GF-D8 (cell line): ENCODE data around the gene TJP1.
"Not testable (repeated sequence)": the region's sequence is repeated elsewhere in the genome, so short reads cannot be mapped to it uniquely, and the experiment has no call there.

Source experiments
- DNase-seq: peaks from one replicate; lab custom pipeline; 2025; lab: John Stamatoyannopoulos, UW

Gene TJP1

GRCh38 chr15:29699791-29700190 is 122.5 kb downstream of the TJP1 start:
- DNase-seq = no peak

DNA sequence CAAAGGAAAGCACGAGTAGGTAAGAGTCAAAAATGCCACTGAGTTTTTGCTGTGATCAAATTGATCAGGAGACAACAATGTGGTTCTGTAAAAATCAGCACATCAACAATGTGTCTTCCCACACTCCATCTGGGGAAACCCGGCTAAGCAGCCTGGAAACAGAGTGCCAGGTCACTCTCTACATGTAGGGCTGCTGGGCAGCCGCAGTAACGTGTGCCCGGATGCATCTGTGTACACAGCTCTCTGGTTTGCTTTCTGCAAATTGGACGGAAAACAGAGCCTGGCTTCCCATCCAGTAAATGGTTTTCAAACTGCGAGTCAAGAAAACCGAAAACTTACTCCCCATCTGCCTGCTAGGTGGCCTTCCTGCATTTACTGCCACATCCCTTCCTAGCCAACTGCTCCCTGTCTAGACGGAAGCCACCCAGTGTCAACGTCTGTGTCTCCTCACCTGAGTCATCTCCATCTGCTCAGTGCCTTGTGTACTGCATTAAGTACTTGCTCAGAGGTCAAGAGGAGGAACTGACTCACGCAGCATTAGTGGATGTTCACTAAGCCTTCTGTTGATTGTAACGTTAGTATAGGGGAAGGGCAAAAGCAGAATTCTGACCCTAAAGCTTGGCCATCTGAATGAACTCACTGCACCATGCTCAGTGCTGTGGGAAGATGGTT is 124.1 kb downstream of the TJP1 start:
- DNase-seq = no peak

DNA sequence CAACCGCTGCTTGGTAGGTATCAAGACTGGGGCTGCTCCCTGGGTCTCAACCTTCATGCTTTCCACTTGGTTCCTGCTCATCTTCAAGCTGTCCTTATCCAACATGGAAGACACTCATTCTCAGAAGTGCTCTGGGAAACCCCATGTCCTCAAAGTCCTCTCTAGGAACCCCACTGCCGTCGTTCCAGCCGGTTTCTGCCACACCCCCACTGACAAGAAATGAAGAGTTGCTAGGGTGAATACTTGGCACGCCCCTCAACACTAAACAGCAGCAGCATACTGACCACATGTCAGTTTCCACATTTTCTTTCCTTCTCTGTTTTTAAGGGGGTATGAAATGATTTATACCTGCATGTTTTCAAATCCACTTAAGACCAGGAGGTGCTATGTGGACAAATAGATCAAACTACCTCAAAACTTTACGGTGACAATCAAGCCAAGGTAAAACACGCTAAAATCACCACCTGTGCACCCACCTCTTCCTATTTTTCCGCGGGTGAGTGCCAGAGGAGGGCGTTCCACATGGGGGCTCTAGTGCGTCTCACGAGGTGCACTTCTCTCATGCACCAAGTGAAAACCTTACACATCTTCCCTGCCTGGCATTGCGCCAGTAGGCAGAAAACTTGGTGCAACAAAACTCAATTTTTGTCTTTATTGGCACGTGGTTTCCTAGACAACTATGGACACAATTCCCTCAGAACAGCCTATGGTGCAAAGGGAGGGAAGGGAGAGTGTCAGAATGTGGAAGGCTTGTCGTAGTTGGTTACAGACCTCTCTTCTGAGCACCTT is 125.1 kb downstream of the TJP1 start:
- DNase-seq = no peak

DNA sequence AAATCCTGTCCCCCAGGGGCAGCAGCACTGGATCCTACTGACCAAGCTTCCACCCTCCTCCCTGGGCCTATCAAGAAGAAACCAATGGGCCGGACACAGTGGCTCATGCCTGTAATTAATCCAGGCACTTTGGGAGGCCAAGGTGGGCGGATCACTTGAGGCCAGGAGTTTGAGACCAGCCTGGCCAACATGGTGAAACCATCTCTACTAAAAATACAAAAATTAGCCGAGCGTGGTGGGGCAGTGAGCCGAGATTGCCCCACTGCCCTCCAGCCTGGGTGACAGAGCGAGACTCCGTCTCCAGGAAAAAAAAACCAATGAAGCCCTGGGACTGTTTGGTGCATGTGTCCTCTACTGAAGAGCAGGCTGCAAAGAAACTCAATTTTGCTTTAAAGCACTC is 125.8 kb downstream of the TJP1 start:
- not testable (repeated sequence) for DNase-seq

DNA sequence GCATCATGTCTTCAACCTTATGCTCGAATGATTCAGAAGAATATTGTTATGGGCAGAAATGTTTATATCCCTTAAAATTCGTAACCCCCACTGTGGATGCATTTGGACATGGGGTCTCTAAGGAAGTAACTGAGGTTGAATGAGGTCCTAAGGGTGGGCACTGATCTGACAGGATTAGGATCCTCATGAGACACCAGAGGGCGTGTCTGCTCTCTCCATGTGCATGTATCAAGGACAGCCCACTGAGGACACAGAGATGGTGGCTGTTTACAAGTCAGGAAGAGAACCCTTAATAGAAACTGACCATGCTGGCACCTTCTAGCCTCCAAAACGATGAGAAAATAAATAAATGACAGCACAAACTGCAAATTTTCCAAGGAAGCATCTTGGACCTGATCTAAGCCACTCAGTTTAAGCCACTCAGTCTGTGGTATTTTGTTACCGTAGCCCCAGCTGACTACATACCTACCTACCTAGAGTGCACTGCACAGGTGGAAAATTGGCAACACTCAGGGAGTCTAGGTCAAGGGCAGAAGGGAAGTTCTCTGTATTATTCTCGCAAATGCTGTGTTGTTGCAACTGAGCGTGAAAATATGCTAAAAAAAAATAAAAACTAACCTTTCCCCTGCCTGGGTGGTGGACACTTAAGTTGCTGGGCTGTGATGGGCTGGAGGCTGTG is 126.6 kb downstream of the TJP1 start:
- no peak for DNase-seq

DNA sequence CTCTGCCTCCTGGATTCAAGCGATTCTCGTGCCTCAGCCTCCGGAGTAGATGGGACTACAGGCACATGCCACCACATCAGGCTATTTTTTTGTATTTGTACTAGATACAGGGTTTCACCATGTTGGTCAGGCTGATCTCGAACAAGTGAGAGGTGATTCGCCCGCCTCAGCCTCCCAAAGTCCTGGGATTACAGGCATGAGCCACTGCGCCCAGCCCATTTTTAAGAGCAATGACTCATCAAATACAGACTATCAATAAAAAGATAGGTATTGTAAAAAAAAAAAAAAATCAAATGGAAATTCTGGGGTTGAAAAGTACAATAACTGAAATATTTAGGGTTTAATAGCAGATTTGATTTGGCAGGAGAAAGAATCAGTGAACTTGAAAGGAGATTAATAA is 129.0 kb downstream of the TJP1 start:
- no peak for DNase-seq

- DNase-seq = no peak
These were observed 129.7 kb downstream of the TJP1 start for GRCh38 chr15:29692527-29692926.

DNA sequence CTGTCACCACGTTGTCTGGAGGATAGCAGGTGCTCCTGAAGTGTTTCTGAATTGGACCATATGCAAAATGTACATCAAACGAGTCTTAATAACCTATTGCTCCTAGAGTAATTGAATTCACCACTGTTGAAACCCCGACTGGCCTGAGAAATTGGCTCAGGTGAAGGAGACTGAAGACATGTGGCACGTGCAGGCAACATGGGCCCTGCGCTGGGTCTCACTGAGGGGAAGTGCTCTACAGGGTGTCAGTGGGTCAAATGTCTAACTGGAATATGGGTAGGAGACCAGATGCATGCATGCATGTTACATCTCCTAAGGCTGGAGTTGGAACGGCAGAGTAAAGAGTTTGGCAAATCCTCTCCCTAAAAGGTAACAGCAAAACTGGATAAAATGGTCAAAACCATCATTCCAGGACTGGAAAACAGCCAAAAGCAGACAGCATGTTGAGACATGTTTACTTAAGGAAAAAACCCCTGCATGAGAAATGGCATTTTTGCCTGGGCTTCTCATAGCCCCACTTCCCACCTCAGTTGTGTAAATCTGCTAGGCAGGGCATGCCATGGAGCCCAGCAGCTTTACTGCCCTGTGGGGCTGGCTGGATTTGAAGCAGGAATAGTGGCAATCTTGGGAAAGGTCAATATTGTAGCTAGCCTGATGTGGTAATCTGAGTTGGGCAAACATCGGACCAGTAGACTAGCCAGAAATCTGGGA is 131.3 kb downstream of the TJP1 start:
- no peak for DNase-seq

DNA sequence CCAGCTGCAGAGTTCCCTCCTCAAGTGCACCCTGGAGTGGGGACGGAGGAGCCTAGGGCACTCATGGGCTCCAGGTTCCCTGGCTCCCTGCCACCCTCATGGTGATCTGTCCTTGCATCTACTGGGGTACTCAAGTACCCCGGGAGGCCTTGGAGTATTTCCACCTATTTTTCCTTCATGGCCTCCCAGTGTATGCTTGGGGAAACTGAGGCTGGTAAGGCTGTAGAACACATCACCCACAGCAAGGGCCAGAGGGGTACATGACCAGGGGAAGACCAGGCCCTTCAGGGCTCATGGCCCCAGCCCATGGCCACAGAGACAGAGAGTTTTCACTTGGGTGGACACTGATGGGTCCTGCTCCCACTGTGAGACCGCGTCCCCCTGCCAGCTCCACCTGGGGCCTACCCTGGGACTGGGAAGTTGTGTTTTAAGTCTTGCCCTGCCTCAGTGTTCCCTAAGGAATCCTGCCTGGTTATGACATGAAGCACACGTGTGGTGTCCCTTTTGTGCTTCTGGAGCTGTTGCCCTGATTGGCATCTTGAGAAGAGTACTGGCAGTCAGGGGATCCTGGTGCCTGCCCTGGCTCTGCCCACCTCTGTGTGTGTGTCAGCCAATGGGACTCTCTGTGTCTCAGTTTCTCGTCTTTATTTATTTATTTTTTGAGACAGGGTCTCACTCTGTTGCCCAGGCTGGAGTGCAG is 132.8 kb downstream of the TJP1 start:
- DNase-seq = no peak

- DNase-seq = no peak
These were observed 133.6 kb downstream of the TJP1 start for GRCh38 chr15:29688506-29689286.

GRCh38 chr15:29687939-29688505 is 134.2 kb downstream of the TJP1 start:
- no peak for DNase-seq

DNA sequence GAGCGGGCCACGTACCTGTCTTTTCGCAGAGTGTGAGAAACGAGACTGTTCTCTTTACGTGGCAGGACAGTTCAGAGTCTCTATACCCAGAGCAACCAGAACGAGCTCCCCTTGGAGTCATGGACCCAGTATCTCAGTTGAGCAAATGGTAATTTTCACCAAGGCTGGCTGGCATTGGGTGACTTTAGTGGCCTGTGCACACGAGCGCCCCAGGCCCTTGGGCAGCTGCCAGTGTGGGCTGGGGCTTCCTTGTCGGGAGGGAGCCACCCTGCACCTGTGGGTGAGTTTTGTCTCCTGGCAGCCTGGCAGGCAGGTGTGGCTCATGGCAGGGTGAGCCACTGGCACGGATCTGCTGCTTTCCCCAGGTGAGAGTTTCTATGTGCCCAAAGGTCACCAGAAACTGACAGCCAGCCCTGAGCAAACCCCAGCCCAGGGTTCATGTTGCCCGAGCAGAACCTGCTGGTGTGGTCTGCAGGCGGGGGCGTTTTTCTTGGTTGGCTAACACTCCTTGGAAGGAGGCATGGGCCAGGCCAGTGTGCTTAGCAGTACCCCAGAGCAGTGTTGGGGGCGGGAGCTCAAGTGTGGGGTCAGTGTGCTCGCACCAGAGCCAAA is 135.0 kb downstream of the TJP1 start:
- no peak for DNase-seq

DNA sequence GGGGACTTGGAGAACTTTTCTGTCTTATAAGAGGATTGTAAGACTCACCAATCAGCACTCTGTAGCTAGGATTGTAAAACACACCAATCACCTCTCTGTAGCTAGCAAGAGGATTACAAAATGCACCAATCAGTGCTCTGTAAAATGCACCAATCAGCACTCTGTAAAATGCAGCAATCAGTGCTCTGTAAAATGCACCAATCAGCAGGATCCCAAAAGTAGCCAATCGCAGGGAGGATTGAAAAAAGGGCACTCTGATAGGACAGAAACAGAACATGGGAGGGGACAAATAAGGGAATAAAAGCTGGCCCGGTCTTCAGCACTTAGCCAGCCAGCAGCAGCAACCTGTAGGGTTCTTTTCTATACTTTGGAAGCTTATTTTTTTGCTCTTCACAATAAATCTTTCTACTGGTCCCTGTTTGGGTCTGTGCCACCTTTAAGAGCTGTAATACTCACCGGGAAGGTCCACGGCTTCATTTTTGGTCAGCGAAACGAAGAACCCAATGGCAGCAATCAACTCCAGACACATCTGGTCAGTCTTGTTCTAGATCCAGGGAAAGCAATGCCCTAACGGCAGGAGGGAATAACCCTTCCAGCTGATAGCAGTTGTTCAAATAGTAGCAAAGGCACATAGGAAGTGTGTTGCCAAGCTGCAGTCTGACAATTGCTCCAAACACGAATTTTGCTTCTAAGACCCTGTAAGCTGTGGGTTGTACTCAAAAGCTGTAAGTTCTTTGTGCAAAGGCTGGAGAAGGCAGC is 135.6 kb downstream of the TJP1 start:
- DNase-seq = no peak

DNA sequence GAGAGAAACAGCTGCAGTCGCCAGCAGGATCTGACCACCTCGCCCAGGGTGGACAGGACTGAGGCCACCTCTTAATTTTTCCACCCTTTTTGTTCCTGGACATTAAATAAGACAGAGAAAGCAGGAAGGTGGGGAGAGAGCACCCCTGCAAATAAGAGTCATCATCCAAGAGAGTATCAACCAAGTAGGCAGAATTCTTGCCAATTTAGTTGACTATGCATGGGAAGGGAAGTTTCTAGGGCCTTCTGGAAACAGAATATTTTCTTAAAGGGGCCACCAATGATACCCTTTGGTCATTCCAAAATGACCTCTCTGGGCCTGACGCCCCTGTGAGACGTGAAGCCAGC is 136.2 kb downstream of the TJP1 start:
- no peak for DNase-seq

DNA sequence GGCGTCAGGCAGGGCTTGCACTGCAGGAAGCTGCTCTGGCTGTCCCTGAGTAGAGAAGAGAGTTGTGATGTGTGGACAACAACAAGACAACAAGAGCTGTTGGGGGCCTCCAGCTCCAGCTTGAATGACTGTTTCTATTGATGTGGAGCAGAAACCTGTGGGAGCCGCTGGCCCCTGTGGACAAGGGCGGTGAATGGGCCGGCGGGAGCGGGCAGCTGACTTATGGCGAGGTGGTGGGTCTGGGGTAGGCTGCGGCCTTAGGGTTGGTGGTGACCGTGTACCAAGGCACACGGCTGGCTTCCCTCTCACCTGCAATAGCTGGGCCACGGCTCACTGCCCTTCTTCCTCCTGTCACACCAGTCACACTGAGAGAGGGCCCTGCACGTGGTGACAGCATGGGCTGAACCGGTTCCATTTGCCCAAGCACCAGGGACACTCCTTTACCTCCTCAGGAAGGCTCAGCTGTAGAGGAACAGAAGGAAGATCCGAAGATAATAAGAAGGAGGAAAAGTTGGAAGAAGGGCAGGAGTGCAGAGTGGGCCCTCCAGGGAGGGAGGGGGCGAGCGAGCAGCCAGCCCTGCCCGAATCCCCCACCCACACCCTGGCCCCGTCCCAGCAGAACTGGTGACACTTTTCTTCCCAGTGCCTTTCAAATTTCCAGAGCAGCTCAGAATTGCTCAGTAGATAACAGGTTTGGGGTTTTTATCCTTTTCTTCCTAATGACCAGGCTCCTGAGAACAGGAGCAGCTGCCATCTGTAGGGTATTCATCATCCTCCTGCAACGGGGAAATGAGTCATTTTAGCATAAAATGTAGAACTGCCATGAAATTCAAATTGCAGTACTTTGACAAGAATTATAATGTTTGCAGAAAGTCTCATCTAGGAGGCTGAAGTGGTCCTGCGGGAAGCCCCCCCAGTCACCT is 136.9 kb downstream of the TJP1 start:
- no peak for DNase-seq

DNA sequence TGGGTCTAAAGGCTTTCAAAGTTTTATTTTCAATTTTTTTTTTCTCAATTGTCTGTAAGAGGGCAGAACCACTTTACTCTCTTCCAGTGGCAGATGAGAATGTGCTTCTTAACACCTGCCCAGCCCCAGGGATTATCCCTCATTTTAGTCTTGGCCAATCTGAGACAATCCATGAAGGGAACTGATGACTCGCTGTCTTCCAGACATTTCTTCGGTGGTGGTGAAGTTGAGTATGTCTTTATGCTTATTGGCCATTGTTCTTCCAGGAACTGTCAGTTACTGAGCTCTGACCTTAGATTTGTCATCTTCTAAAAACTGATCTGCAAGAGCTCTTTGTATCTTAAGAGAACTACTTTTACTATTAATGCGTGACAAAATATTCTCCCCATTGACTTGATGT is 139.5 kb downstream of the TJP1 start:
- no peak for DNase-seq

- DNase-seq = no peak
These were observed 139.9 kb downstream of the TJP1 start for GRCh38 chr15:29682361-29682760.

GRCh38 chr15:29681946-29682345 is 140.3 kb downstream of the TJP1 start:
- no peak for DNase-seq
